SK-N-MC (cell line): ENCODE measurements around the gene TPRA1.
"Not testable (repeated sequence)": the region's sequence is repeated elsewhere in the genome, so short reads cannot be mapped to it uniquely, and the experiment has no call there.

Source experiments
- EZH2 ChIP-seq: fragments of 200-600 bp; sonication (generic); IDR thresholded peaks from one replicate; pipeline ENCODE4 v1.6.1; 2017; ENCODE audit warnings: antibody characterized with exemption
- FOXP2 ChIP-seq: optimal IDR thresholded peaks from 2 replicates; pipeline ENCODE3; 2011; ENCODE audit warnings: mild to moderate bottlenecking, moderate library complexity; ENCODE audit not compliant: insufficient read depth; ENCODE audit errors: extremely low read length, control extremely low read depth
- POLR2AphosphoS5 ChIP-seq: IDR thresholded peaks from 2 replicates; pipeline ENCODE4 v1.6.1; 2012; ENCODE audit warnings: mild to moderate bottlenecking, low read depth, low read length, borderline replicate concordance

DNA sequence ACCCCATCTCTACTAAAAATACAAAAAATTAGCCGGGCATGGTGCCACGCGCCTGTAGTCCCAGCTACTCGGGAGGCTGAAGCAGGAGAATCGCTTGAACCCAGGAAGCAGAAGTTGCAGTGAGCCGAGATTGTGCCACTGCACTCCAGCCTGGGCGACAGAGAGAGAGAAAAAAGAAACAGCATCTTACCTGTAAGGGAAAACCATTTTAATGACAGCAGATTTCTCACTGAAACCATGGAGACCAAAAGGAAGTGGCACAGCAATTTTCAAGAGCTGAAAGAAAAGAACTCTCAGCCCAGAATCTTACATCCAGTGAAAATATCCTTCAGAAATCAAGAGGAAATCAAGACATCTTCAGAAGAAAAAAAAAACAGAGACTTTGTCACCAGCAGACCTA lies 59.7 kb downstream of the TPRA1 start:
- TF ChIP-seq EZH2, POLR2AphosphoS5, FOXP2: not testable (repeated sequence)
